Measurements from ENCODE around the gene PLCL2. TPM values are rescaled to one million over a fixed set of nuclear protein-coding genes. Genes with fewer than 3 reads are reported as not detected.

Gene PLCL2
- polyA plus RNA-seq, 1 experiment: 0.94 TPM

DNA sequence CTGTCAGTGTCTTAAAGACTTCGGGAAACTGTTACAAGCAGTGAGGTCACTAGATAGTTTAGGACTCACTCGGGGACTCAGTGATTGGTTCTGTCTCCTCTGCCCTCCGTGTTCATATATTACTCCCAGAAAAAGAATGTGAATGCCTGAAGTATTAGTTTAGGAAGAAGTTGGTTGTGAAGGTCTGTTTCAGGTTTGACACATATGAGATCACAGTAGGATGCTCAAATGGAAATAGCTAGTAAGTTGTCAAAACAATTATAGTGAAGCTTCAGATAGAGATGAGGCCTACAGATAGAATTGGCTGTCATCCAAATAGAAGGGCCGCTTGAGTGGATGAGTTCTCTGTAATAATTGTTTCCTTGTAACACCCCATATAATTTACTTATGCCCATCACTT, 172.6 kb downstream of the PLCL2 start:
- no peak overlapping the region for H3K4me3 ChIP-seq (ENCODE audit: low read depth, low read length)
- TF ChIP-seq, protein P1, sequence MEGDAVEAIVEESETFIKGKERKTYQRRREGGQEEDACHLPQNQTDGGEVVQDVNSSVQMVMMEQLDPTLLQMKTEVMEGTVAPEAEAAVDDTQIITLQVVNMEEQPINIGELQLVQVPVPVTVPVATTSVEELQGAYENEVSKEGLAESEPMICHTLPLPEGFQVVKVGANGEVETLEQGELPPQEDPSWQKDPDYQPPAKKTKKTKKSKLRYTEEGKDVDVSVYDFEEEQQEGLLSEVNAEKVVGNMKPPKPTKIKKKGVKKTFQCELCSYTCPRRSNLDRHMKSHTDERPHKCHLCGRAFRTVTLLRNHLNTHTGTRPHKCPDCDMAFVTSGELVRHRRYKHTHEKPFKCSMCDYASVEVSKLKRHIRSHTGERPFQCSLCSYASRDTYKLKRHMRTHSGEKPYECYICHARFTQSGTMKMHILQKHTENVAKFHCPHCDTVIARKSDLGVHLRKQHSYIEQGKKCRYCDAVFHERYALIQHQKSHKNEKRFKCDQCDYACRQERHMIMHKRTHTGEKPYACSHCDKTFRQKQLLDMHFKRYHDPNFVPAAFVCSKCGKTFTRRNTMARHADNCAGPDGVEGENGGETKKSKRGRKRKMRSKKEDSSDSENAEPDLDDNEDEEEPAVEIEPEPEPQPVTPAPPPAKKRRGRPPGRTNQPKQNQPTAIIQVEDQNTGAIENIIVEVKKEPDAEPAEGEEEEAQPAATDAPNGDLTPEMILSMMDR (IDR thresholded peaks at IDR 0.05; ENCODE audit: low read depth, low read length): no peak
- ChIA-PET CTCF (interaction anchor here (1.0 kb wide), 1 partner anchor 465 kb away, joined by 4 read pairs; no protein-coding TSS in a partner anchor), POLR2A (no interaction called here)
- no peak for DNase-seq (ENCODE audit: low read depth, low spot score)
- H3K27me3 ChIP-seq (ENCODE audit: control insufficient read depth, insufficient read depth, low read length): no peaks in the 10 kb centered on the region
- no peak overlapping the region for H3K27ac ChIP-seq (ENCODE audit: low read depth, low read length)
- H3K9me3 ChIP-seq (ENCODE audit: control insufficient read depth, insufficient read depth, low read length): no peaks in the 10 kb centered on the region

DNA sequence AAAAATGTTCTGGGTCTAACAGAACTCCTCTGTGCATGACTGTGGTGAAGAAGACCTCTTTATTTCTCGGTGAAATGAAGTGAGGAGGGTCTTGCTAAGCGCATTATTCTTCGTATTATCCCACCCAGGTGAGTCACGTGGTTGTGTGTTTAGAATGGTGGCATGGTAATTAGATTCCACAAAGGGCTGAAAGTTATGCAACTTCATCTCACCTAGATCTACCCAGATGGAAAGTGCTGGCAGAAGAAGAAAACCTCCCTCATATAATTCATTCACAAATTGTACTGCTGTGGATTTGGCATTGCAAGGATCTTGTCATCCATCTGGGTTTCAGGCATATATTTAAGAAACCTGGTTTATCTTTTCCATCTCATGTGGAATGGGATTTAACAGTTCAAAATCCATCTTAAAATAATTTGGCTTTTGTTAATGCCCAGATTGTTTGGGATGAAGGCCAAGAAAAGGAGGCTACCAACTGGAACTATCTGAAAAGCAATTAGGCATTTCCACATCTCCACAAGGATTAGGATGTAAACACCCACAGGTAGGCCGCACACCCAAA, 175.3 kb downstream of the PLCL2 start:
- TF ChIP-seq, protein P1 (IDR thresholded peaks at IDR 0.05; ENCODE audit: low read depth, low read length): no peak
- no peak overlapping the region for H3K27ac ChIP-seq (ENCODE audit: low read depth, low read length)
- ChIA-PET CTCF (no interaction called here), POLR2A (no interaction called here)
- H3K27me3 ChIP-seq (ENCODE audit: control insufficient read depth, insufficient read depth, low read length): no peaks in the 10 kb centered on the region
- no peak overlapping the region for H3K4me3 ChIP-seq (ENCODE audit: low read depth, low read length)
- no peaks in the 10 kb centered on the region for H3K9me3 ChIP-seq (ENCODE audit: control insufficient read depth, insufficient read depth, low read length)
- no peak for DNase-seq (ENCODE audit: low read depth, low spot score)

DNA sequence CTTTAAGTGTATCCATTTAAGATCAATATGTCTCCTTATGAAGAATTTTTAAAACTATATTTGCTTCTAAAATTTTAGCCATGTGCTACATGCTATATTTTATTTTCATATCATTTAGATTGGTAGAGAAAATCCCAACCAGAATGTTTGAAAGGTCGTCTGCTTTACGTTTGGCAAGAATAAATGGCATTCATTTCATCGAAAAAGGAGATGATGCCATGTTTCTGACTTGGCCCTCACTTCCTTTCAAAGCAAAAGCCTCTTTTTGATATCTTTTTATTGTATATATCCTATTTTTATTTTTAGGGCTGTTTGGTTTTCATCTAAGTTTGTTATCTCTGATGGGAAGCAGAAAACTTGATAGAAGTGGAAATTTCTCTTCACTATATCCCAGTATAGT, 176.2 kb downstream of the PLCL2 start:
- Histone ChIP-seq H3K4me3 (ENCODE audit: low read depth, low read length) (no peak overlapping the region), H3K27ac (ENCODE audit: low read depth, low read length) (no peak overlapping the region), H3K9me3 (ENCODE audit: control insufficient read depth, insufficient read depth, low read length) (no peaks in the 10 kb centered on the region), H3K27me3 (ENCODE audit: control insufficient read depth, insufficient read depth, low read length) (no peaks in the 10 kb centered on the region)
- POLR2A ChIA-PET: no interaction called here
- TF ChIP-seq, protein P1 (IDR thresholded peaks at IDR 0.05; ENCODE audit: low read depth, low read length): no peak
- DNase-seq (ENCODE audit: low read depth, low spot score): no peak
- CTCF ChIA-PET: no interaction called here

DNA sequence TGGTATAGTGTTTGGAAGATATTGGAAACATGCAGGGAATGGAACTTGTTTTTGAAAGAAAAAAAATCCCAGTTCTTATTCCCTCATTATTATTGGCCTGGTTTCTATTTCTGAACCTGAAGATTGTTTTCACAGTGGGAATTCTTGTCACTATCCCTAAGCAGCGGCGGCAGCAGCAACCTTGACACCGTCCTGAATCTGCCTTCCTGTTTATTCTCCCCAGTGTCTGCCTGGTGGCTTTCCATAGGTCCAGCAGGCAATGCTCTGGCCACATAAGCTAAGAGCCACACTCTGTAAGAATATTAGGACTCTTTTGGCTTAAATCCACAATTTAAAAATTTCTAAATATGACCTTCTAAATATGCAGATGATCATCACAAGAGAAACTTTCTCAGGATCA, 178.0 kb downstream of the PLCL2 start:
- Histone ChIP-seq H3K27ac (ENCODE audit: low read depth, low read length) (no peak overlapping the region), H3K4me3 (ENCODE audit: low read depth, low read length) (no peak overlapping the region), H3K27me3 (ENCODE audit: control insufficient read depth, insufficient read depth, low read length) (no peaks in the 10 kb centered on the region), H3K9me3 (ENCODE audit: control insufficient read depth, insufficient read depth, low read length) (no peaks in the 10 kb centered on the region)
- CTCF ChIA-PET: no interaction called here
- TF ChIP-seq, protein P1 (IDR thresholded peaks at IDR 0.05; ENCODE audit: low read depth, low read length): no peak
- DNase-seq (ENCODE audit: low read depth, low spot score): no peak
- POLR2A ChIA-PET: no interaction called here

DNA sequence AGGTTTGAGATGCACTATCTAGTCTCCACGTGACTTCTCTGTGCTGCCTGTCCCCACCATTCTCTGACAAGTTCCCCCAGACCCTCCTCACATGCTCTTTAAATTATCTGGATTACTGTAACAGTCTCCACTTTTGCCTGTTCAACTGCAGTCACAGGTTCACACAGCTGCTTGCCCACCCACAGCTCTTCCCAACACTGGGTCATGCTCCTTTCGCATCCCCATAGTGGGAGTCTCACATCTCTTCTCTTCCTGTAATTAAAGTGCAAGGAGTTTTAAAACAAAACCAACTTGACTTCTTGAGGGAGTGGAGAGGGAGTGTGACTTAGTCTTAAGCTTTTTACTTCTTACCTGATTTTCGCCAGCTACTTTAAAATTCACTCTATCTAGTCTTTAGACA, 178.8 kb downstream of the PLCL2 start:
- H3K4me3 ChIP-seq (ENCODE audit: low read depth, low read length): no peak overlapping the region
- ChIA-PET CTCF (no interaction called here), POLR2A (no interaction called here)
- H3K27ac ChIP-seq (ENCODE audit: low read depth, low read length): no peak overlapping the region
- H3K27me3 ChIP-seq (ENCODE audit: control insufficient read depth, insufficient read depth, low read length): no peaks in the 10 kb centered on the region
- no peak for DNase-seq (ENCODE audit: low read depth, low spot score)
- H3K9me3 ChIP-seq (ENCODE audit: control insufficient read depth, insufficient read depth, low read length): no peaks in the 10 kb centered on the region
- TF ChIP-seq, protein P1 (IDR thresholded peaks at IDR 0.05; ENCODE audit: low read depth, low read length): no peak

Measured in AG04450 (cell line).